IPS-15b (cell line): ENCODE results near the gene TSPAN18.

Experiments used
- H3K27me3 ChIP-seq: one replicate; pipeline ENCODE4 v1.6.1; 2013; ENCODE audit warnings: low read length; ENCODE audit not compliant: control insufficient read depth, insufficient read depth
- H3K36me3 ChIP-seq: one replicate; pipeline ENCODE4 v1.6.1; 2013; ENCODE audit warnings: low read length; ENCODE audit not compliant: control insufficient read depth, insufficient read depth
- H3K4me1 ChIP-seq: one replicate; pipeline ENCODE4 v1.6.1; 2013; ENCODE audit warnings: mild to moderate bottlenecking, low read length; ENCODE audit not compliant: control insufficient read depth, insufficient read depth
- H3K4me3 ChIP-seq: one replicate; pipeline ENCODE4 v1.5.1; 2013; ENCODE audit warnings: low read depth, low read length
- H3K9ac ChIP-seq: one replicate; pipeline ENCODE4 v1.6.1; 2013; ENCODE audit warnings: low read depth, mild to moderate bottlenecking, low read length
- H3K9me3 ChIP-seq: one replicate; pipeline ENCODE4 v1.6.1; 2013; ENCODE audit warnings: mild to moderate bottlenecking, low read length; ENCODE audit not compliant: control insufficient read depth, insufficient read depth

TSPAN18 gene

DNA sequence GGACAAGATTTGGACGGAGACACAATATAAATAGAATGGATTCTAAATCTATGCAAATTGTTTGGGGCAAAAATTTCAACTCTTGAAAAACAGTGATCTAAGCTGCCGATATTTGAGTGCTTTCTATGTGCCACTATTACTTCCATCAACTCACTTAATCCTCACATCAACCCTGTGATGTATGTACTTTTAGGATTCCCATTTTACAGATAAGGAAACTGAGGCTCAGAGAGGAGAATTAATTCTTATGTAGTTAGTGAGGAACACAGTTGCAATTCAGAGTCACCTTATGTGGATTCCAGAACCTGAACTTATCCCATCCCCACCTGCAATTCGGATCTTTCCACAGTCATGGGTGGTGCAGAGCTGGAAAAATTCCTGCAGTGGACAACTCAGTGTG is 60.3 kb downstream of the TSPAN18 start:
- Histone ChIP-seq H3K27me3 (no peaks in the 10 kb centered on the region), H3K4me3 (no peak overlapping the region), H3K36me3 (no peaks in the 10 kb centered on the region), H3K9ac (no peak overlapping the region), H3K4me1 (peaks cover 12% of the 10 kb centered on the region), H3K9me3 (no peaks in the 10 kb centered on the region)

DNA sequence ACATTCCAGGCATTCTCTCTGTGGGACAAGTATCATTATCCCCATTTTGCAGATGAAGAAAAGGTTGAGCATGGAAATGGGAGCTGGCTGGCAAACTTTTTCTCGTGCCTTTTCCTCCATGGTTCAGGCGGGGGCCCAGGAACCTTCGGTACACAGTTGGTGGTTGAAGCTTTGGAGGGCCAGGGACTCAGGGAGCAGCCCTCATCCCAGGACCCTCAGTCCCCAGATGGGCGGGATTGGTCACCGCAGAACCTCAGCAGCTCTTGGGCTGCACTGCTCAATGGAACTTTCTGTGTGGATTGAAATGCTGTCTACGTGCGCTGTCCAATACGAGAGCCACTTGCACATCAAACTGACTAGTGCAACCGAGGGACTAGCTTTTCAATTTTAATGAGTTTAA is 61.2 kb downstream of the TSPAN18 start:
- Histone ChIP-seq H3K9me3 (no peaks in the 10 kb centered on the region), H3K4me1 (peaks cover 12% of the 10 kb centered on the region), H3K9ac (no peak overlapping the region), H3K4me3 (no peak overlapping the region), H3K27me3 (no peaks in the 10 kb centered on the region), H3K36me3 (no peaks in the 10 kb centered on the region)

- Histone ChIP-seq H3K4me1 (peaks cover 12% of the 10 kb centered on the region), H3K27me3 (no peaks in the 10 kb centered on the region), H3K9me3 (no peaks in the 10 kb centered on the region), H3K4me3 (no peak overlapping the region), H3K9ac (no peak overlapping the region), H3K36me3 (no peaks in the 10 kb centered on the region)
These were observed 61.9 kb downstream of the TSPAN18 start for GRCh38 chr11:44788536-44789261.

GRCh38 chr11:44789496-44789895 is 62.7 kb downstream of the TSPAN18 start:
- Histone ChIP-seq H3K4me3 (no peak overlapping the region), H3K36me3 (no peaks in the 10 kb centered on the region), H3K9me3 (no peaks in the 10 kb centered on the region), H3K4me1 (peaks cover 12% of the 10 kb centered on the region), H3K27me3 (no peaks in the 10 kb centered on the region), H3K9ac (no peak overlapping the region)

DNA sequence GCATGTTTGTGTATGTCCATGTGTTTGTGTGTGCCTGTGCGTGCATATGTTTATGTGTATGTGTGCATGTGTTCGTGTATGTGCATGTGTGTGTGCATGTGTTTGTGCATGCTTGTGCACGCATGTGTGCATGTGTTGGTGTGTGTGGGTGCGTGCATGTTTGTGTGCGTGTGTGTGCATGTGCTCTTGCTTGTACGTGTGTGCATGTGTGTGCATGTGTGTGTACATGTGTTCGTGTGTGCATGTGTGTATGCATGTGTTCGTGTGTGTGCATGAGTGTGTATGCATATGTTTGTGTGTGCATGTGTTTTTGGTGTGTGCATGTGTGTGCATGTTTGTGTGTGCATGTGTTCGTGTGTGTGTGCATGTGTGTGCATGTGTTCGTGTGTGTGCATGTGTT is 63.4 kb downstream of the TSPAN18 start:
- Histone ChIP-seq H3K4me1 (peaks cover 8% of the 10 kb centered on the region), H3K27me3 (no peaks in the 10 kb centered on the region), H3K9me3 (no peaks in the 10 kb centered on the region), H3K4me3 (no peak overlapping the region), H3K36me3 (no peaks in the 10 kb centered on the region), H3K9ac (no peak overlapping the region)

DNA sequence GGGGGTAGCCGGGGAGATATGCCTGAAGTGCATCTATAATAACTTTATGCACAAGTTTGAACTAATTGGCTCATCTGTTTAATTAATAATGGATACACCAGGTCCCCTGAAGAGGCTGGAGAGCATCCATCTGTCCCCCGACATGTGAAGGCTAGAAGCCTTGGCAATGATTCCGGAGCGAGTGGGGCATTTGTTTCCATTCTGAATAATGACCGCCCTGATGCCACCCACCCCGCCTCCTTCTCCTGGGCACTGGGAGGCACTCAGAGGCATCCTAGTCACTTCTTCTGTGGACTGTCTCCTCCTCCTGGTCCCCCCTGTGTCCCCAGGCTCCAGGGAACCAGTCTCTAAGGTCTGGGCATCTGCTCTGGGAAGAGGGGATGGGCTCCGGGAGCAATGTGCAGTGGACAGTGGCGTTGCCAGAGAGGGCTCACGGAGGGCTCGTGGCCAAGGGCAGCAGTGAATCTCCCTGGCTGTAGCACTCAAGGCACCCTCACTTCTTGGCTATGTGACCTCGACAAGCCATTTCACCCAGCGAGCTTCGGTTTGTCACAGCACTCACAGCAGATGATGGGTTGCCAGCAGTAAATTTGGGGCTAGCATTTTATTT is 64.7 kb downstream of the TSPAN18 start:
- Histone ChIP-seq H3K4me3 (no peak overlapping the region), H3K9me3 (no peaks in the 10 kb centered on the region), H3K27me3 (no peaks in the 10 kb centered on the region), H3K36me3 (no peaks in the 10 kb centered on the region), H3K9ac (no peak overlapping the region), H3K4me1 (peaks cover 3% of the 10 kb centered on the region)

DNA sequence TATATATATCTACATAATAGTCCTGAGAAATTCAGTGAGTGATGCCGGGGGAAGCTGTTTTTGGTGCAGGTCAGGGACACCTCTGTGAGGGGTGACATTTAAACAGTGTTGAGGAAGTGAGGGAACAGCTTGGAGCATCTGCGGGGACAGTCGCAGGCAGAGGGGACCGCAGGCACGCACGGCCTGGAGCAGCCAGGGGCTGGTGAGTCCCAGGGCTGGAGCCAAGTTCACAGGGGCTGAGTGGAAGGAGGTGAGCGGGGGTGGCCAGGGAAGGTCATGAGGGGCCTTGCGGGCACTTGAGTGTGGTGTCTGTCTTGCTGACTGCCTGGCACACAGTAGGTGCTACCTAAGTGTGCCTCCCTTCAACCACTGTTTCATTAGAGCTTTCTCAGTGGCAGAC is 65.4 kb downstream of the TSPAN18 start:
- Histone ChIP-seq H3K4me3 (no peak overlapping the region), H3K36me3 (no peaks in the 10 kb centered on the region), H3K9me3 (no peaks in the 10 kb centered on the region), H3K4me1 (peaks cover 8% of the 10 kb centered on the region), H3K27me3 (no peaks in the 10 kb centered on the region), H3K9ac (no peak overlapping the region)

- H3K27me3 ChIP-seq, result no peaks in the 10 kb centered on the region
- H3K9ac ChIP-seq, result no peak overlapping the region
- no peaks in the 10 kb centered on the region for H3K36me3 ChIP-seq
- H3K4me1 ChIP-seq, result peaks cover 14% of the 10 kb centered on the region
- no peaks in the 10 kb centered on the region for H3K9me3 ChIP-seq
- no peak overlapping the region for H3K4me3 ChIP-seq
These were observed 66.8 kb downstream of the TSPAN18 start for GRCh38 chr11:44793350-44794090.

- H3K27me3 ChIP-seq, result no peaks in the 10 kb centered on the region
- H3K9me3 ChIP-seq, result no peaks in the 10 kb centered on the region
- peaks cover 22% of the 10 kb centered on the region for H3K4me1 ChIP-seq
- no peak overlapping the region for H3K4me3 ChIP-seq
- no peaks in the 10 kb centered on the region for H3K36me3 ChIP-seq
- H3K9ac ChIP-seq, result peak overlapping the region; percentile 12
These were observed 69.2 kb downstream of the TSPAN18 start for GRCh38 chr11:44795803-44796535.

DNA sequence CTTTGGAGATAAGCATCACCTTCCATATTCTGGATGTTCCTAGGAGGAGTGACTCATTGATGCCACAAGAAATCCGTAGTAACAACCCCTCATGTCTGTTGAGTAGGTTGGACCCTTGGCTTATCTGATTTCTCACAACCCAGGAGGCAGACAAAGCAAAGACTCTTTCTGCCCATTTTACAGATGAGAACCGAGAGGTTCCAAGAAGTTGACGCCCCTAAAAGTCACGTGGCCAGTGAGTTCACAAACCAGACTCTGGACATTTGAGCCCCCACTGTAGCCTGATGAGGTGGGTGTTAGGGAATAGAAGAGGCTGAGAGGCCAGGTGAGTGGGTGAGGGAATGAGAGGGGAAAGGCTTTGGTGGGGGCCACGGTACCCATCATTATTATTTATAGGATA is 70.3 kb downstream of the TSPAN18 start:
- Histone ChIP-seq H3K4me1 (peaks cover 22% of the 10 kb centered on the region), H3K27me3 (no peaks in the 10 kb centered on the region), H3K9ac (no peak overlapping the region), H3K4me3 (no peak overlapping the region), H3K36me3 (no peaks in the 10 kb centered on the region), H3K9me3 (no peaks in the 10 kb centered on the region)

DNA sequence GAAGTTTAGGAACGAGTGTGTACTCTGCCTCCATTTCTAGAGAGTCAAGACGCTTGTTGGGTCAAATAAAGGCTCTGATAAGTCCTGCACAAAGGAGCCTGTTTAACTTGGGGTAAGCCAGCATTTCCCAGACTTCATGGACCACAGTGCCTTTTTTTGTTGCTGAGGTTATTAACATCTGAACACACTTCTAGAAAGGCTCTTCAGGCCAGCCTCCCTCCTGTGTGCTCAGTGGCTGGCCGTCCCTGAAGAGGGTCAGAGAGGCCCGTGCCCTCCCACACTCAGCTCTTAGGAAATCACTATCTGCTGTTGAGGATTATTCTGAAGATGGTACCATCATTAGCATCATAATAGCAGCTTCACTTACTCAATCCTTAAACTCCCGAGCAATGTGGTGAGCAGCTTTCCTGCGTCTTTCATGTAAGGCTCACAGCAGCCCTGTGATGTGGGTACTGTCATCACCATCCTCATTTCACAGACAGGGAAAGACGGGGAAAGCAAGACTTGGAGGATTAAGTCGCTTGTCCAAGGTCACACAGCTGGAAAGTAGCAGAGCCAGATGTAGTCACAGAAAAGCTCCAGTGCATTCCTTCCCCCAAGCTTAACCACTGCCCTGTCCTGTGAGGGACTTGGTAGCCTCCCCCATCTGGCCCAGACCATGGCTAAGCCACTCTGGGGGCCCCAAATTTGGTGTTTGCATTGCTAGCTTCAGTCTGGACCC is 71.3 kb downstream of the TSPAN18 start:
- Histone ChIP-seq H3K27me3 (no peaks in the 10 kb centered on the region), H3K4me1 (peaks cover 22% of the 10 kb centered on the region), H3K4me3 (no peak overlapping the region), H3K9ac (no peak overlapping the region), H3K9me3 (no peaks in the 10 kb centered on the region), H3K36me3 (no peaks in the 10 kb centered on the region)
